Uterus (tissue), 2 donors: ENCODE data around the gene ANKRD34B.

Experiments
- POLR2A ChIP-seq, 2 donors: fragments of 450-650 bp; IDR thresholded peaks; one replicate each; pipeline ENCODE4 v1.6.1; 2016; ENCODE audit warnings: antibody characterized with exemption in 2 of 2, mild to moderate bottlenecking in 1 of 2, moderate library complexity in 1 of 2
- TF ChIP-seq, protein P1 (sequence below), 4 experiments: fragments of 200-600 bp in 2 of 4; fragments of 450-650 bp in 2 of 4; sonication (generic) in 2 of 4; IDR thresholded peaks; one replicate each; pipeline ENCODE4 v1.5.1; 2016 to 2019; ENCODE audit warnings: antibody characterized with exemption in 4 of 4, mild to moderate bottlenecking in 2 of 4, moderate library complexity in 1 of 4

DNA sequence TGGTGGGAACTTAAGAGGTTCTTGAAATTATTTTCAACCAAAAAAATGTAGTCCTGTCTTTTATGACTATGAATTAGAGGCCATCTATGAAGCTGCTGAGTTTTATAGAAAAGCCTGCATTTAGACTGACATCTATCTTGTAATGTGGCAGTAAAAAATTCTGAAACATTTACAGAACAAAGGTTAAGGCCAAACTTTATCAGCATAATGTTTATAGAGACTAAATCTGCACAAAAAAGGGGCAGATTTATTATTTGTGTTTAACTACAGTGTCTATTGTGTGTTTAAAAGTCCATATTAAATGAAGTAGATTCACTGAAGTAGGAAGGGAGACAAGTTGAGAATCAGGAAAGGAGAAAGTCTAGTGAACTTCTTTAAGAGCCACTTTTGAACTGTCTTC lies 37.3 kb upstream of the ANKRD34B start:
- TF ChIP-seq, protein P1, sequence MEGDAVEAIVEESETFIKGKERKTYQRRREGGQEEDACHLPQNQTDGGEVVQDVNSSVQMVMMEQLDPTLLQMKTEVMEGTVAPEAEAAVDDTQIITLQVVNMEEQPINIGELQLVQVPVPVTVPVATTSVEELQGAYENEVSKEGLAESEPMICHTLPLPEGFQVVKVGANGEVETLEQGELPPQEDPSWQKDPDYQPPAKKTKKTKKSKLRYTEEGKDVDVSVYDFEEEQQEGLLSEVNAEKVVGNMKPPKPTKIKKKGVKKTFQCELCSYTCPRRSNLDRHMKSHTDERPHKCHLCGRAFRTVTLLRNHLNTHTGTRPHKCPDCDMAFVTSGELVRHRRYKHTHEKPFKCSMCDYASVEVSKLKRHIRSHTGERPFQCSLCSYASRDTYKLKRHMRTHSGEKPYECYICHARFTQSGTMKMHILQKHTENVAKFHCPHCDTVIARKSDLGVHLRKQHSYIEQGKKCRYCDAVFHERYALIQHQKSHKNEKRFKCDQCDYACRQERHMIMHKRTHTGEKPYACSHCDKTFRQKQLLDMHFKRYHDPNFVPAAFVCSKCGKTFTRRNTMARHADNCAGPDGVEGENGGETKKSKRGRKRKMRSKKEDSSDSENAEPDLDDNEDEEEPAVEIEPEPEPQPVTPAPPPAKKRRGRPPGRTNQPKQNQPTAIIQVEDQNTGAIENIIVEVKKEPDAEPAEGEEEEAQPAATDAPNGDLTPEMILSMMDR (IDR thresholded peaks at IDR 0.05) = no peak
- no peak for TF ChIP-seq POLR2A (IDR thresholded peaks at IDR 0.05)
